A549 (cell line): ENCODE results near the gene GCK. TPM values are rescaled to one million over a fixed set of nuclear protein-coding genes. Genes with fewer than 3 reads are reported as not detected.

Experiments
- ATAC-seq, 2 experiments: fragments of 200-7000 bp in 1 of 2; fragments of >200 bp in 1 of 2; cut with Nextera tagmentation in 1 of 2; cut with Tn5 transposase in 1 of 2; 3 replicates each; pipeline versions ENCODE4 v1.8.0 to v1.9.1; 2018 to 2020; ENCODE audit warnings: mild to moderate bottlenecking in 1 of 2, moderate library complexity in 1 of 2
- CTCF ChIA-PET: fragments of 300-600 bp; sonication (Branson Sonifier 250); formaldehyde crosslinking; extraction: SDS; loops from one replicate; lab custom pipeline; 2021; ENCODE audit warnings: antibody characterized with exemption, inconsistent platforms; lab: Yijun Ruan, JAX
- POLR2A ChIA-PET: fragments of 350-600 bp; formaldehyde crosslinking; extraction: SDS; loops from one replicate; lab custom pipeline; 2021; ENCODE audit warnings: antibody characterized with exemption, inconsistent platforms; lab: Yijun Ruan, JAX
- DNase-seq, 2 experiments: peaks; one replicate each; pipeline versions ENCODE4 v3.0.0 to v3.0.0-alpha.2; 2011 to 2016; ENCODE audit warnings: low read depth in 1 of 2, low spot score in 1 of 2
- FAIRE-seq: peaks from 2 replicates; lab custom pipeline; 2011; peaks lifted over from hg19 to GRCh38; lab: Jason Lieb, UNC
- H3K27ac ChIP-seq, 2 experiments: fragments of >200 bp; sonication (Bioruptor Twin); formaldehyde crosslinking; 3 replicates each; pipeline ENCODE4 v1.5.1; 2016 to 2017
- H3K4me1 ChIP-seq: fragments of >200 bp; sonication (Bioruptor Twin); formaldehyde crosslinking; 3 replicates; pipeline ENCODE4 v1.6.1; 2016
- H3K4me2 ChIP-seq: fragments of >200 bp; sonication (Bioruptor Twin); formaldehyde crosslinking; 3 replicates; pipeline ENCODE4 v1.6.1; 2016
- H3K4me3 ChIP-seq: fragments of >200 bp; sonication (Bioruptor Twin); formaldehyde crosslinking; 3 replicates; pipeline ENCODE4 v1.5.1; 2016
- H3K9me3 ChIP-seq: fragments of >200 bp; sonication (Bioruptor Twin); formaldehyde crosslinking; 3 replicates; pipeline ENCODE4 v1.6.1; 2016
- BHLHE40 ChIP-seq: IDR thresholded peaks from 2 replicates; pipeline ENCODE4 v1.6.1; 2012; ENCODE audit warnings: low read depth, low read length, inconsistent platforms
- CBX8 ChIP-seq: fragments of 200-600 bp; sonication (generic); IDR thresholded peaks from 2 replicates; pipeline ENCODE4 v1.6.1; 2016
- ELK1 ChIP-seq: fragments of 150-350 bp; IDR thresholded peaks from 2 replicates; pipeline ENCODE4 v1.6.1; 2014; ENCODE audit warnings: low read depth, mild to moderate bottlenecking, low read length
- FOSL2 ChIP-seq, 2 experiments: fragments of 450-650 bp in 1 of 2; fragments of >200 bp in 1 of 2; sonication (Bioruptor Twin) in 1 of 2; formaldehyde crosslinking; IDR thresholded peaks; 2 replicates each; pipeline versions ENCODE4 v1.5.0 to v1.6.1; 2016 to 2020; ENCODE audit warnings: mild to moderate bottlenecking in 1 of 2, moderate library complexity in 1 of 2
- HDAC2 ChIP-seq: fragments of 200-600 bp; sonication (generic); IDR thresholded peaks from 2 replicates; pipeline ENCODE4 v1.6.1; 2016
- HEYL ChIP-seq: fragments of 250-450 bp; sonication (Bioruptor Pico); IDR thresholded peaks from 2 replicates; pipeline ENCODE4 v1.8.0; 2021; ENCODE audit warnings: mild to moderate bottlenecking, moderate library complexity
- HOXB13 ChIP-seq: fragments of 250-450 bp; sonication (Bioruptor Pico); IDR thresholded peaks from 2 replicates; pipeline ENCODE4 v1.5.0; 2020; ENCODE audit warnings: low read depth, mild to moderate bottlenecking, moderate library complexity
- JUN ChIP-seq, 2 experiments: fragments of >200 bp; sonication (Bioruptor Twin); formaldehyde crosslinking; IDR thresholded peaks; 2 replicates in 1 of 2; 3 replicates in 1 of 2; pipeline ENCODE4 v1.6.1; 2016 to 2017
- JUNB ChIP-seq: fragments of >200 bp; sonication (Bioruptor Twin); formaldehyde crosslinking; IDR thresholded peaks from 2 replicates; pipeline ENCODE4 v1.6.1; 2016
- KDM1A ChIP-seq: fragments of 200-600 bp; sonication (generic); IDR thresholded peaks from 2 replicates; pipeline ENCODE4 v1.6.1; 2016; ENCODE audit warnings: low read depth, mild to moderate bottlenecking
- KDM5A ChIP-seq: fragments of 200-600 bp; sonication (generic); IDR thresholded peaks from 2 replicates; pipeline ENCODE4 v1.6.1; 2016; ENCODE audit warnings: antibody characterized with exemption, mild to moderate bottlenecking
- MAFK ChIP-seq: fragments of 450-650 bp; IDR thresholded peaks from 2 replicates; pipeline ENCODE4 v1.6.1; 2014; ENCODE audit not compliant: partially characterized antibody
- MAZ ChIP-seq: fragments of 150-350 bp; IDR thresholded peaks from 2 replicates; pipeline ENCODE4 v1.6.1; 2014; ENCODE audit warnings: antibody characterized with exemption, low read depth, low read length, borderline replicate concordance
- NFE2L2 ChIP-seq: fragments of 150-350 bp; conservative IDR thresholded peaks from 2 replicates; pipeline ENCODE4 v1.6.1; 2014; ENCODE audit warnings: low read length
- NPAS2 ChIP-seq: fragments of 250-450 bp; sonication (Bioruptor Pico); IDR thresholded peaks from 2 replicates; pipeline ENCODE4 v1.8.0; 2022; ENCODE audit warnings: mild to moderate bottlenecking, moderate library complexity, borderline replicate concordance
- NR3C1 ChIP-seq: fragments of >200 bp; sonication (Bioruptor Twin); formaldehyde crosslinking; IDR thresholded peaks from 3 replicates; pipeline ENCODE4 v1.6.1; 2017
- PHF8 ChIP-seq: fragments of 200-600 bp; sonication (generic); IDR thresholded peaks from 2 replicates; pipeline ENCODE4 v1.6.1; 2016; ENCODE audit warnings: low read depth, mild to moderate bottlenecking, antibody characterized with exemption, moderate library complexity, borderline replicate concordance
- POLR2AphosphoS2 ChIP-seq: conservative IDR thresholded peaks from 2 replicates; pipeline ENCODE4 v1.6.1; 2012; ENCODE audit warnings: low read length, improper control_type of control experiment, inconsistent platforms
- RCOR1 ChIP-seq: fragments of 150-350 bp; IDR thresholded peaks from 2 replicates; pipeline ENCODE4 v1.6.1; 2014; ENCODE audit warnings: antibody characterized with exemption, low read length, low read depth
- RNF2 ChIP-seq: fragments of 200-600 bp; sonication (generic); IDR thresholded peaks from 2 replicates; pipeline ENCODE4 v1.6.1; 2016; ENCODE audit warnings: low read depth, mild to moderate bottlenecking, antibody characterized with exemption, moderate library complexity, borderline replicate concordance
- TFCP2L1 ChIP-seq: fragments of 250-450 bp; sonication (Bioruptor Pico); IDR thresholded peaks from 2 replicates; pipeline ENCODE4 v1.5.0; 2021; ENCODE audit warnings: mild to moderate bottlenecking
- TP53 ChIP-seq: fragments of 250-450 bp; sonication (Bioruptor Pico); IDR thresholded peaks from 2 replicates; pipeline ENCODE4 v1.5.0; 2021; ENCODE audit warnings: mild to moderate bottlenecking, moderate library complexity
- USF2 ChIP-seq: fragments of 450-650 bp; IDR thresholded peaks from 2 replicates; pipeline ENCODE4 v1.6.1; 2014; ENCODE audit warnings: antibody characterized with exemption
- ZC3H11A ChIP-seq: fragments of 450-650 bp; IDR thresholded peaks from 2 replicates; pipeline ENCODE4 v1.6.1; 2014; ENCODE audit warnings: antibody characterized with exemption, mild to moderate bottlenecking
- WGBS: methylation state at CpG from one replicate; pipeline ENCODE4 v1.1.6; 2017; ENCODE audit errors: missing lambda C conversion rate; 5-methylcytosine and 5-hydroxymethylcytosine counted together
- polyA plus RNA-seq, 4 experiments: library from polyadenylated mRNA; depleted of rRNA in 3 of 4; stranded (reverse); fragments of >200 nt; fragmentation: RNase III in 1 of 4; extraction: RNeasy Plus Mini Kit Qiagen cat#74134 plus additional on column Dnase treatment in 1 of 4; gene quantifications; 2 replicates in 3 of 4; 3 replicates in 1 of 4; pipeline ENCODE4 v1.2.3, GENCODE V29; 2011 to 2017

The GCK gene
- polyA plus RNA-seq, 2 of the 4 experiments (the other 2 are of a cell fraction): 0.12 TPM; not detected in 1

DNA sequence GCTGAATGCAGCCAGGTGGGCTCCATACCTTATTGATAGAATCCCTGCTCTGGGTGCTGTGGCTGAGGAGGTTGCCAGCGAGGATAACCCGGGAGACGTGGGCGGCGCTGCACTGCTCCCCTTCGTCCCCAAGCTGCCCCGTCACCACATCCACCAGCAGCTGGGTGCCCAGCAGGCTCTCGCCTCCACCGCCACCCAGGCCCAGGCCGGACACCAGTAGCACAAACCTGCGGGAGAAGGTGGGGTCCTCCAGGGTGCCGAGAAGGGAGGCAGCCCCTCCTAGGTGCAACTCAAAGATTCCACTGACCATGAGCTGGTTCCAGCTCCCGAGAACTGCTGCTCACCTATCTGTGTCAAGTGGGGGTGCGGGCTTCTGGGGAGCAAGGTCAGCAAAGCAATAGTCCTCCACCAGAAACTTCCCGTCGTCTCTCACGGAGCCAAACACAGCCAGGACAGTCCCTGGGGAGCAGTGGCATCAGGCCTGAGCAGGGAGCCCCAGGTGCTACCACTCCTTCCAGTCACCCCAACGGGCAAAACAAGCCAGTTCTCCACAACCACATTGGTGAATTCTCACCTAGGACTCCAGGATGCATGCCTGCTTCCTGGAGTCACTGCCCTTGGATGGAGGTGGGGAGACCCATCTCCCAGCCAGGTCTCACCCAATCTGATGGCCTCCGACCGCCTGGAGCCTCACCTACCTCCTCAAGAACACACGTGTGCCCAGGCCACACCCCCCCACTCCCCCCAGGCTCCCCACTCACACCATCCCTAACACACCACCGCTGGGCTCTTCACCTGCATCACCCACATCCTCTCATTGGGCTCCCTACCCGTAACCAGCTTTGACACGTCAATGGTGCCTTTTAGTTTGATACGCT is 72.2 kb downstream of the GCK start:
- Histone ChIP-seq H3K27ac (no peak overlapping the region), H3K4me3 (no peak overlapping the region), H3K4me1 (peaks cover 11% of the 10 kb centered on the region), H3K4me2 (no peak overlapping the region), H3K9me3 (no peaks in the 10 kb centered on the region)
- ChIA-PET CTCF (interaction anchor here (0.9 to 2.7 kb wide), 4 partner anchors 10 to 25 kb away, joined by 3 to 7 read pairs (median 4); no protein-coding TSS in a partner anchor), POLR2A (no interaction called here)
- ATAC-seq: no peak
- FAIRE-seq: no peak
- TF ChIP-seq FOSL2 (IDR thresholded peaks at IDR 0.05) (no peak), FOSL2 (CRISPR knock-in tag; IDR thresholded peaks at IDR 0.05) (no peak), PHF8 (no peak), POLR2AphosphoS2 (no peak), HOXB13 (CRISPR knock-in tag) (no peak), RNF2 (no peak), TFCP2L1 (no peak), JUN (IDR thresholded peaks at IDR 0.05) (no peak), HDAC2 (no peak)
- no peak for DNase-seq
- WGBS: 89% methylated on average over 12 of the region's 25 CpGs

DNA sequence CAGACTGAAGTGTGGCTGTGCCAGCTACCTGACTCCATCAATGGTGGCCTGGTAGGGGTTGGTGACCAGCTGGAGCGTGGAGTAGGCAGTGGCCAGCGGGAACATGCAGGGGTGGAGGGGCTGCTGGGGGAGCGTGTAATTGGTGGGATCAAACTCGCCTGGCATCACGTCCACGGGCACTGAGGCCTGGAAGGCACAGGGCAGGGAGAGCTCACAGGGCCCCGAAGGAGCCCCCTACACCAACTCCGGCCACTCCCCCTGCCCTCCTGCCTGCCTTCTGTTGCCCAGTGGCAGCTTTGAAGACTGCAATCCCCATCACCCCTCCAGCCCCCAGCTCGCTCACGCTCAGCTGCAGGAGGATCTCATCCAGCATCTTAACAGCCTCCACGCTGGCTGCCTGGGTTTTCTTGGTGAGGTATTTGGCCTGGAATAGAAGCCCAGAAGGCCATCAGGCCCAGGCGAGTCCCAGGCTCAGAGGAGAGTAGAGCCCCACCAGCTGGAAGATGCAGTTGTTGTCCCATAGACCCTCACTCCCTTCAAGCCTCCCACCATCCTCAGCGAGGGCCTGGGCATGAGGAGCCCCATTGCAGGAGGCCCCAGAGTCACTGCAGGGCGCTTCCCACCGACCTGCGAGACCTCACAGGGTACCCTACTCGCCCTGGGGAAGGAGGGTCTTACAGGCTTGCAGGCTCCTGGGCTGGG is 73.0 kb downstream of the GCK start:
- no peaks in the 10 kb centered on the region for H3K9me3 ChIP-seq
- TF ChIP-seq ELK1 (no peak), BHLHE40 (no peak)
- FAIRE-seq (no peak), ATAC-seq (no peak), DNase-seq (no peak)
- H3K4me2 ChIP-seq: no peak overlapping the region
- peaks cover 4% of the 10 kb centered on the region; the same call in 1 of the 3 replicates for H3K4me1 ChIP-seq
- 91% methylated on average over 12 of the region's 17 CpGs for WGBS
- CTCF ChIA-PET: interaction anchor here (0.9 to 2.7 kb wide), 4 partner anchors 9 to 80 kb away, joined by 3 to 7 read pairs (median 6); no protein-coding TSS in a partner anchor
- POLR2A ChIA-PET: no interaction called here
- no peak overlapping the region for H3K4me3 ChIP-seq
- H3K27ac ChIP-seq: no peak overlapping the region

DNA sequence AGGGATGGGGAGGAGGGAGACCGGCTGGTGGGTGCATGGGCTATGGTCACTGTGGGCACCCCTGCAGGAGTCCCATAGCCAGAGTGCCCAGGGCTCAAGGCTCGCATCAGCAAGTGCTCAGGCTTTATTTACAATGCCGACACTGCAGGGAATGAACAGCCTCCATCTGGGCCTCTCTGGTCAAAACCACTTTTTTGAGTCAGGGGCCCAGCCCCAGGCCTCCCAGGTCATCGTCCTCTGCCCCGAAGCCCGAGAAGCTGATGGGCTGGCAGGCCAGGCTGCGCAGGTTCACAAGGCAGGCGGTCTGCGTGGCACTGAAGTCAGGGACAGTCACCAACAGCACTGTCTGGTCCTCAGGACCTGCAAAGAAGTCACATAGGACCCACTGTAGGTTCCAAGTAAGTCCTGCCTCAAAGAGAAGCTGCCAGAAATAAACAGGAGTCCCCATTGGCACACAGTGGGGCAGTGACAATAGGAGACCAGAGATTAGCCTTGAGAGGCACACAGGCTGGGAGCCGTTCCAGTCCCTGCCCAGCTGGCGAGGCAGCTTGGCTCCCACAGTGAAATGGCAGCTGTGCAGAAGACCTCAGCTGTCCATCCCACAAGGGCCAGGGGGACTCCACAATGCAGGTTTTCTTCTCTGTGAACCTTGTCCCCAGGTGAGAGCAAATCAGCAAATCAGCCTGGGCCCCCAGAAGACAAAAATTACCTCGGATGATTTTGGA is 74.5 kb downstream of the GCK start:
- 87% methylated on average over 9 of the region's 12 CpGs for WGBS
- Histone ChIP-seq H3K4me2 (no peak overlapping the region), H3K4me3 (no peak overlapping the region), H3K4me1 (peaks cover 4% of the 10 kb centered on the region; the same call in 1 of the 3 replicates), H3K9me3 (no peaks in the 10 kb centered on the region), H3K27ac (no peak overlapping the region)
- POLR2A ChIA-PET: no interaction called here
- CTCF ChIA-PET: interaction anchor here (1.1 to 2.3 kb wide), 2 partner anchors 42 to 82 kb away, joined by 3 to 7 read pairs; no protein-coding TSS in a partner anchor
- ATAC-seq: no peak
- no peak for DNase-seq
- no peak for FAIRE-seq
- no peak for TF ChIP-seq RNF2
- no peak for TF ChIP-seq MAFK
- no peak for TF ChIP-seq KDM5A

GRCh38 chr7:44113764-44114354 is 75.4 kb downstream of the GCK start:
- Histone ChIP-seq H3K4me1 (peaks cover 4% of the 10 kb centered on the region; the same call in 1 of the 3 replicates), H3K4me3 (no peak overlapping the region), H3K27ac (no peak overlapping the region), H3K9me3 (no peaks in the 10 kb centered on the region), H3K4me2 (no peak overlapping the region)
- TF ChIP-seq RCOR1: no peak
- no peak for TF ChIP-seq KDM1A
- no peak for TF ChIP-seq NR3C1
- TF ChIP-seq USF2: no peak
- TF ChIP-seq TP53 (CRISPR knock-in tag): no peak
- no peak for TF ChIP-seq MAZ
- no peak for TF ChIP-seq CBX8
- TF ChIP-seq JUNB: no peak
- no peak for TF ChIP-seq NPAS2 (CRISPR knock-in tag)
- TF ChIP-seq HEYL: no peak
- TF ChIP-seq NFE2L2: no peak
- no peak for TF ChIP-seq FOSL2 (IDR thresholded peaks at IDR 0.05)
- TF ChIP-seq FOSL2 (CRISPR knock-in tag; IDR thresholded peaks at IDR 0.05): no peak
- no peak for TF ChIP-seq ZC3H11A
- FAIRE-seq: no peak
- 92% methylated on average over 20 of the region's 24 CpGs for WGBS
- ATAC-seq: no peak
- no peak for DNase-seq
- ChIA-PET CTCF (interaction anchor here (0.8 to 2.3 kb wide), 2 partner anchors 17 to 83 kb away, joined by 3 to 7 read pairs; no protein-coding TSS in a partner anchor), POLR2A (no interaction called here)
